A172 (cell line): Measurements from ENCODE around the gene SATB1. TPM values are rescaled to one million over a fixed set of nuclear protein-coding genes. Genes with fewer than 3 reads are reported as not detected.
"Not testable (repeated sequence)": the region's sequence is repeated elsewhere in the genome, so short reads cannot be mapped to it uniquely, and the experiment has no call there.

Source experiments
- DNase-seq: peaks from one replicate; pipeline ENCODE4 v3.0.0-alpha.2; 2015; ENCODE audit warnings: low spot score
- total RNA-seq: library from RNA; depleted of rRNA; stranded (reverse); fragments of >200 nt; shearing (Covaris generic); gene quantifications from 2 replicates; pipeline ENCODE4 v1.2.3, GENCODE V29; 2014; rRNA removed

The SATB1 gene
- total RNA-seq, result 3.7 and 6.3 TPM in 2 replicates

DNA sequence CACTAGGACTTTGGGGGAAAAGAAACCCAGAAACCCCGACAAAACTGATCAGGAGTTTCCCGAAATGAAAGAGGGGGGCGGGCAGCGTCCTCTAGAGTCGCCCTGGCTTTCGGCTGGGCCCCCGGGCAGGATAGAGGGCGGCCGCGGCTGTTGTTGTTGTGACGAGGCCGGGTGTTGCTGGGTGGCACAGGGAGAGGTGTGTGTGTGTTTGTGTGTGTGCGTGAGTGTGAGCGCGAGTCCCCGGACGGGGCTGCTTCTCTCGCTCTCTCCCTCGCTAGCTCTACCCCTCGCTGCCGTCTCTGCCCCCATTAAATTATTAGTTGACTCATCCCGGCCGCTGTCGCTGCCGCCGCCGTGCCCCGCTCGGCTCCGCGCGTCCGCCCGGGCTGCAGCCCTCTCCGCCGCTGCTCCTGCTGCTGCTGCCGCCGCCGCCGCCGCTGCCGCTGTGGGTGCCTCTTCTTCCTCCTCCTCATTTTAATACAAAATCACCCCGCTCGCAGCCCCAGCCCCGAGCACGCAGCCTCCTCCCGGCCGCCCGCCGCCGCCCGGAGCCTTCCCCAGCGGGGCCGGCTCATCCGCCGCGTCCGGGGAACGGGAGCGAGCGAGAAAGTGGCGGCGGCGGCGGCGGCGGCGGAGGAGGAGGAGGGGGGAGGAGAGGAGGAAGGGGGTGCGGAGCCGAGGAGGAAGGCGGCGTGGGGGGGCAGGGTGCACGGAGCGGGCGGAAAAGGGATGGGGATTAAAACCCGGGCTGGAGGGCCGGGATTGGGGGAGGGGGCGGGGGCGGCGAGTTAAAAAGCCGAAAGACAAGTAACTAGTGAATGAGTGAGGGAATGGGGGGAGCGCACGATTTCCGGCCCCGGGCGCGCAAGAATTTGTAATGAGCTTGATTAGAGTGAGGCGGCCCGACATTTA lies at the start of gene SATB1:
Gene SATB1, minus strand, starts transcription at position 611 of the 912 bp plus-strand sequence. CDS start 4,372 bp downstream, outside the sequence.
- DNase-seq, result peak; percentile 40

DNA sequence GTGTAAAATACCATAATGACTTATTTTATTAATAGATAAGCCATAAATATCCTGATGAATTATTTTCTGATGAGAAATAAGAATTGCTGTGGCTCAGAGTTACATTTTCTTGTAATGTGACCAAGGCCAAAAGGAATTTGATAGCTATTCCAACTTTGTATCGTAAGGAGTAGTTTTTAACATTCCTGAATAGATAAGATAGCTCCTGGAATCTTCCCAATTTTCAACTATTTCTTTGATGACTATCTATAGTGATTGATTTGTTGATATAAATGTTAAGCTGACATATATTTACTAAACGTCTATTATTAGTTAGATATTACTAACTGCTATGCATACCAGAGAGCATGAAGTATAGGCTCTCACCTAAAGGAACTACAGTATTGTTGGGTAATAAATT lies 49.1 kb upstream of the SATB1 start:
- DNase-seq, result no peak

DNA sequence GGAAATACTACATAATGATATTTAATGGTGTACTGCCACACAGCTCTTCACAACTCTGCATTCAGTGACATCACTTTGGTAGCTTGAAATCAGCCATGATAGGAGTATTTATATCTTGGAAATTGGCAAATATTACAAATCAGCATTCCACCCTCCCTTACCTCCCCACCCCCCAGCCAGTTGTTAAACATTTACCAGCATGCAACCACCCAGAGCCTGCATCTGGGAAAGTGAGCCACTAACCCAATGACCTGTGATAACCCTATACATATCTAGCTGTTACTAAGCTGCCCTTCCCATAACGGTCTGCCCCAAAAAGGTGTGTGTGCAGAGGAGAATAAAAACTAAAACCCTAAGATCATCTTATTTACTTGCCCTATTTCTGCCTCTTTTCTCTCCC lies 44.6 kb upstream of the SATB1 start:
- DNase-seq, result no peak

DNA sequence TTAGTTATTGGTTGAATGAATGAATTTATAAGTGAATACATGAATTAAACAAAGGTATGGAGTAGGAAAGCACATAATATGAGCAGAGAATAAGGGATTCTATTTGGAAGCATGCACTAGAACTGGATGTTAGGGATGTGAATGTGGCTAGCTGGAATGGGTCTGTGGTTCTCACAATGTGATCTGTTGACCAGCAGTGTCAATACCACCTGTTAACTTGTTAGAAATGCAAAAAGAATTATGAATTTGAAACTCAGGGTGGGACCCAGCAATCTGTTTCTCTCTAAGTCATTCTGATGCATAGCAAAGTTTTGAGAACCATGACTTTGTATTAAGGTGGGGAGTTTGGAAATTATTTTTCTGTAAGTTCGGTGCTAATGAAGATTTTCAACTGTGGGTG lies 41.0 kb upstream of the SATB1 start:
- DNase-seq, result no peak

DNA sequence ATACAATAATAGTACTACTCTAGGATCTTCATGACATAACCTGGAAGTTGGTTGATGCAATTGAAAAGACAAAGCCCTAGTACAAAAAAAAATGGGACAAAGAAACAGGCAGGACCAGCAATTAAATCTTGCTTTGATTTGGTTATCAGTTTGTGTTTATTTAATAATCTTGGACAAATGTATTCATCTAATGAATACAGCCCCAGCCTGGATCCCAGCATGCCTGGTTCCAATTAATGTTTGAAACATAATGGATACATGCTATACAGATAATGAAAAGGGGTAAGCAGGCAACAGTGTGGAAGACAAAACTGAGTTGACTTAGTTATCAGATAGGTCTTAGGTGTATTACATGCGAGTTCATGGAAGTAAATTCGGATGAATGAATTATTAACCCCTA lies 29.6 kb upstream of the SATB1 start:
- no peak for DNase-seq

DNA sequence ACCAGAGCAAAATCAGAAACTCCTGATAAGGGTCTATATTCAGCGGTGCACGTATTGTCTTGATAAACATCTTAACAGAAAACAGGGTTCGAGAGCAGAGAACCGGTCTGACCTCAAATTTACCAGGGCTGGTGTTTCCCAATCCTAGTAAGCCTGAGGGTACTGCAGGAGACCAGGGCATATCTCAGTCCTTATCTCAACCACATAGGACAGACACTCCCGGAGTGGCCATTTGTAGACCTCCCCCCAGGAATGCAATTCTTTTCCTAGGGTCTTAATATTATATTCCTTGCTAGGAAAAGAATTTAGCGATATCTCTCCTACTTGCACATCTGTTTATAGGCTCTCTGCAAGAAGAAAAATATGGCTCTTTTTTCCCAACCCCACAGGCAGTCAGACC lies 24.5 kb upstream of the SATB1 start:
- not testable (repeated sequence) for DNase-seq

DNA sequence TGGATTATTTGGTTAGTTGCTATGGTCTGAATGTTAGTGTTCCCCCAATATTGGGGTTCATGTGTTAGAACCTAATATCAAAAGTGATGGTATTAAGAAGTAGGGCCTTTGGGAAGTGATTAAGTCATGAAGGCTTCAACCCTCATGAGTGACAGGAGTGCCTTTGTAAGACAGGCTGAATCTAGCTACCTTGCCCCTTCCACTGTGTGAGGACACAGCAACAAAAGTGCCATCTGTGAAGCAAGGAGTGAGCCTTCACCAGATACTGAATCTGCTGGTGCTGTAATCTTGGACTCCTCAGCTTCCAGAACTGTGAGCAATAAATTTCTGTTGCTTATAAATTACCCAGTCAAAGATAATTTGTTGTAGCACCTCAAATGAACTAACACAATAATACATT lies 22.6 kb upstream of the SATB1 start:
- DNase-seq, result no peak

DNA sequence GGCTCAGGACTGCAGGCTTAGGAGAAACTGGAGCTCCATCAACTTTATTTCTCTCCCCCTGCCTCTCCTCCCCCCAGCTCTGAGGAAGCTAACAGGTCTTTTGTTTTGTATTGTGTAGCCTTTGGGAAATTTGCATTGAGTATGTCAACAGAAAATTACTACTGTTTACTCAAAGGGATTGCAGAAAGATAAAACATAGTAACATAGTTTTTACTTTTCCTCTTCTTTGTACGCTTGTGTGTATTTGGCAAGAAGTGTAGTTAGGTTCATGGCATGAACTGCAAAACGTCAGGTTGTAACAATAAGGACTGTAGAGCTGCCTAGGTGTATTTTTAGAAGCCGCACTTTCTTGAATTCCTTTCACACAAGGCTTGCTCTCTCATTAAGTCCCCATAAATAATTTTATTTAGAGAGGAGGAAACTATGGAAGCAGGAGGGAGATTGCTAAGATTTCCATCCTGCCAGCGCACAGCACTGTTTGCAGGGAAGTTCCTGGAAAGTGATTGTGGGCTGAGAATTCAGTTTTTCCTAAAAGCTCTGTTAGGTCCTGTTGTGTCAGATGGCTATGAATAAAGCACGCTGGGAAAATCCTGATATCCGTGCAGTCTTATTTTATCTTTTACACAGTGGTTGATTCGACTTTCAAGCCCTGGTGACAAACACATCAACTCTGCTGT lies 21.1 kb upstream of the SATB1 start:
- no peak for DNase-seq

DNA sequence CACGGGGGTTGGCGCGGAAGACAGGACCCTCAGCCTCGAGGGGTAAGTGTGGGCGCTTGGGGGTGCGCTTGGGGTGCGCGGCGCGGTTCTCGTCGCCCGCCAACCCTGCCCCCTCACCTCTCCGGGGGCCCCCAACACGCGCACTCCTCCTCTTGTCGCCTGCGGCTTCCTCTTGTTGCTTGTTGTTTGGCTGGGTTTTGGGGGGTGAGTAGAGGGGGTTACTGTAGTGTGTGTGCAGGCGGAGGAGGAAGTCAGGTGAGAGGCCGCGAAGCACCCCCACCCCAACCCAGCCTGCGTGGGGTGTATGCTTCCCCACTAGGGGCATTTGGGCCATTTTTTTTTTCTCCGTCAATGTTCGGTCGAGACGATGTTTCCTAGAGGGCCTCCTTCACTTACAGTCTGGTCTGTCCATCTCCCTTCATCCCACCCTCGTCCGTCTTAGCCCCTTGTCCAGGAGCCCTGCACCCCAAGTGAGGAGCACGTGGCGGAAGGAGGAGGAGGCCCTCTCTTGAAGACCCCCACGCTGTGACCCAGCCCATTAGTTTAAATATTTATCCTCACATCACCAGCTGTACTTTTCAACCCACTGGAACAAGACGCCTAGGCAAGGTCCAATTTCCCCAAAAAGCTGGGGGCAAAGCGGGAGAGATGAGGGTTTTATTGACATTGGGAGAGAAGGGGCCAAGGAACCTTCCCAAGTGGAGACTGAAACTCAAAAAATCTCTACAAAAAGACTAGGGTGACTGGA lies 20.4 kb upstream of the SATB1 start:
- no peak for DNase-seq

DNA sequence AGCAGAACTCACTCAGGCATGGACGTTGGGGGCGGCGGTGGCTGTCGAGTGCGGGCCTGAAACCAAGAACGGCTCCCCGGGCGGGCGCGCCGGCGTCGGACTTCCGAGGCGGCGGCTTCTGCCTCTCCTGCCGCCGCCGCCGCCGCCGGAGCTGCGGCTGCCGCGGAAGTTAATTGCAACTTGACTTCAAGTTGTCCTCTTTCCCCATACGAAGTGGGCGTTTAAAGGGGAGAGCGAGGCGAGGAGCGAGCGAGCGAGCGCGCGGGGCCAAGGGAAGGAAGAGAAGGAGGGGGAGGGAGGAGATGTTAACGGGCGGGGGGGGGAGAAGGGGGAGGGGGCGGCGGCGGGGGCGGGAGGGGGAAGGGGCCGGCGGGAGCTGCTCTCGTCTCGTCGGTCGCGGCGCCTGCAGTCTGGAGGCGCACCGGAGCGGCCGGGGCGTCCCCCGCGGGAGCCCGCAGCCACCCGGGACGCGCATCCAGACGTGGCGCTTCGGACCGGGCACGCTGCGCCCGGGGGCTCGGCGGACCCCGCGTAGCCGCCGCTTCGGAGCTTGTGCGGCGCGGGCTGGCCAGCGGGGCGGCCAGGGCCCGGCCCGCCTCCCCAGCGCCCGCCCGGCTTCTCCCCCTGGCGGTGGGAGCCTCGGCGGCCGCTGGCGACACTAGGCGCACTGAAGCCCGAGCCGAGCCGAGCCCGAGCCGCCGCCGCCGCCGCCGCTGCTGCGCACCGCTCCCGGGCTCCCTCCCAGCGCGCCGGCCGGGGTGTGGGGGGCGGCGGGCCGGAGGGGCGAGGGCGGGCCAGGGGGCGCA lies 19.7 kb upstream of the SATB1 start:
- peak; percentile 26 for DNase-seq

DNA sequence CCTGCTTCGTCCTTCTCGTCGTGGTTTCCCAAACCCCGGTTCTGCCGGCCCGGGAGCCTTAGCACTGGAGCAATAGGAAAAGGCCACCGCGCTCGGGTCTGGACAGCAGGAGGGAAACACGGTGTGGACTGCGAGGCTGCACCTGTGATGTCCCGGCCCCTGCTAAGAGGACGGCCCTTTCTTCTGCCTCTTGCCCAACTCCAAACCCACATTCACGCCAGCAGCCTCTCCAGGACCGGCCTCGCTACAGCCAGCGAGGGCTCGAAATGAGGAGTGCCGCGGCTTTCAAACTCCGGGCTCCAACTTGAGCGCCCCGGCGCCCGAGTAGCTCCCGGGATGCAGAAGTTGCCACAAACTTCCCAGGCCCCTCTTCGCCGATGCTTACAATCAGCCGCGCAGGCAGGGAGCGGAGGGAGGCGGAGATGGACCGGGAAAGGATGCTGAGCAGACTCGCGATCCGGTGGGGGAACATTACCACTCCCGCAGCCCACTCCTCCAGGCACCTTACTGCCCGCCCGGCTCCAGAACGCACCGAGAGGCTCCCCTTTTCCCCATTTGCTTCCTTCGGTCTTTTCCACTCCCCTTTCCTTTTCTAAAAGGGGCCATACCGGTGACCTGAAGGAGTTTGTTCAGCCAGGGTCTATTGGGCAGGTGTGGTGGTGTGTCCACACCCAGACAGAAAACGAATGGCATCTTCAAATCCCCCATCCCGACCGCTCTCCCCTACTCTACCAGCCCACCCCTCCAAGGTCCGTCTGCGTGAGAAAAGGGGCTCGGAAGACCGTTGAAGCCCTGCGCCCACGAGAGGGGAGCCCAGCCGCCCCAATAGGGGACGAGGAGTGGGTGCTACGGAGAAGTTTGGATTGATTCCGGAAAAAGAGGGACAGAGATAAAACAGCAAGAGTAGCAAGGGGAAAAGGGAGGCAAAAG lies 18.8 kb upstream of the SATB1 start:
- no peak for DNase-seq

DNA sequence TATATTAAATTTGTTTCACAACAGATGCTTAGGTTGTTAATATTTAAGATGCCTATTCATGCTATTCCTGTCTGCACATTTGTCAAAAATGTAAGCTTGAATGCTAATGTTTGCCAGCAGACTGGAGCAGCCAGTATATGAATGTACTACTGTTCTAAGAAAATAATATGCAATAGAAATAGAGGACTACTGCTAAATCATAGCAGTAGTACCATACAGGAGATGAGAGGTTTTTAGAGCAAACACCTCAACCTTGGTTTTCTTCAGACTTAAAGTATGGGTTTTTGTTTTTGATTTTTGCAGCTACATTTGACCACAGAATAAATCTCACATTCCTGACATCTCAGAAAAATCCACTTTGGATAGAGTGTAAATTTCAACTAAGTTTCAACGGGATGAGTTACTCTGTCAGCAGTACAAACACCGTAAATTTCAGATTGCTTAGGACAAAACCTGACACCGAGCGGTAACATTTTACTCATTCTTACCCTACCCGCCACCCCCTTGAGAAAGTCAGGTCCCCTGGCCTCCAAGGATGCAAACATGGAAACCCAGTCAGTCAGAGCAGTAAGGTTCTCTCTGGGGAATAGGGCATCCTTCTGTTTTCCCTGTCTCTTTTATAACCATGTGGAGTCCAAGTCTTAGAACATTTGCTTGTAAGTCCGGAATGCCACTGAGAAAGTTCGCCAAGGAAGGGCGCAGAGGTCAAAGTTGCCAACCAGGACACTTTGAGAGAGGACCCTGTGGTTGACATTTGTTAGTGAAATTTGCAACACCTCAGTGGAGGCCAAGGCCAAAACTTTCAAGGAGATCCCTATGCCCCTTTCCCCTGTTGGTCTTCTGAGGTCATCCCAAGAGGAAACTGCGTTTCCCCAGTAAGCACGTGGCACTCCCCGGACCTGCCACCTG lies 17.9 kb upstream of the SATB1 start:
- no peak for DNase-seq

DNA sequence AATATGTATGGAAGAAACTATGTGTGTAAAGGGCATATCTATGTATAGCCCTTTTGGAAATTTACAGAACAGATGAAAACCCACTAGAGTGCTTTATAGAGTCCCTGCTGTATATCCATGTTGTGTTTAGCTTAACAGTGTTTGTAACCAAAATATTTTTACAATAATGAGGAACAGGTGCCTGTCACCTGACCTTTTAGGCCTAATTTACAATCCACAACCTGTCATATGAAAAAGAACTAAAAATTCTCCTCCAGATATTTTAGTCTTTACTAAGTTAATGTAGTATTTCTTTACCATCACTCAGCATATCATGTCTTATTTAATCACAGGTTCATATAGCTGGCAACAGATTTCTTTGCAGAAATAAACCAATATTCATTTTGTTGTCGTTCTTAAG lies 16.4 kb upstream of the SATB1 start:
- no peak for DNase-seq

DNA sequence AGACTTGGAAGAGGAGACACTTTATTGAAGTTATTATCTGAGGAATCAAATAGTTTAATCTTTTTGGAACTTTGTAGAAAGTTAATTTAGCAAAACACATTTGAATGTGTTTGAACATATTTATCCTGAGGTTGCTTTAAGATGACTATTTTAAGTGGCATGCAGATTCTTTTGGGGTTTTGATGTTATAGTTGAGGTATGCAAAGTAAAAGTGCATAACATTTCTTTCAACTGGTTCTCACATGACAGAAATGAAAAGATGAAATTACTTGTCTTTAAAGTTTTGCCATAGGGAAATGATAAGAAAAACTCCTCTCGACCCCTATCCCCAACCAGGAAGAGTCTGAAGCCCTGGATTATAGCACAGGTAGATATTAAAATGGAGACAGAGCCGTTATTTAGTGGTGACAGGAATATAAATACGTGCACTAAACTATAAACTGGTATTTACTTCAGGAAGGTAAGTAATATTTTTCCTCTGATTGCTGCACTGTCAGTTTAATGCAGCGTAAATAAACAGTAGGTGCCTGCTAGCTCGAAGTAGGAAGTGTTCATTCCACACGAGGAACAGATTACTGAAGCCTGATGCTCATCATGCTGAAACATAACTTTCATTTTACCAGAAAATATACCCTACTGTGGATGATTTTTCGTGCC lies 15.1 kb upstream of the SATB1 start:
- DNase-seq, result no peak

DNA sequence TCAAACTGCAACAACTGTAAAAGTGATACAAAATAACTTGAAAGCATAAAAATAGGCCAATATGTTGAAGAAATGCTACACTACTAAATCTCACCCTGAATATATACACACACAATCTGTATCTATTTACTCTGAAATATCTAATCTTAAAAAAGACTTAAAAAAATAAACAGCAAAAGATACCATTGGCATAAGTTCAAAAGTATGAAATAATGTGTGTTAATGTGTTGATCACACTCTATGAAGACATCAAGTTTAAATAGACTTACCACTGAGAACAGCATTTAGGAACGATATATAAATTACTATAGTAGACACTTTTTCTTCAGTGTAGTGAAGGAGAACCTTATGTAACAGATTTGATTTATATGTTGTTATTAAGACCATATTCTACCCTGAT lies 14.1 kb upstream of the SATB1 start:
- DNase-seq, result no peak

DNA sequence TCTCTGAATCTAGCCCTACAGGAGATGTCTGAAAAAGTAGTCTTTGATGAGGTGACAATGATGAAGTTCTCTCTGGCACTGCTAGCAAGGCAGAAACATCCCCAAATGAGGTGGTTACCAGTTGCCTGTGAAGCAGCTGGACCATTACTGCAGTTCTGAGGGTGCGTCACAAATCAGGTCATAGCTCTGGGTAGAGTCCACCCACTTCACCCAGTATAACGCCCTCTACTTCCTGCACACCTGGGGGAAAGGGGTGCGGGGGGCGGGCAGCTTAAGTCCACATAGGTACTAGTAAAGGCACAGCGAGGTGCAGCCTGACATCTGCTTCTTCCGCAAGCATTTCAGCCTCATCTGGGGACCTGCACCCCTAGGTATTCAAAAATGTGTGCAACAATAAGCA lies 13.4 kb upstream of the SATB1 start:
- no peak for DNase-seq

DNA sequence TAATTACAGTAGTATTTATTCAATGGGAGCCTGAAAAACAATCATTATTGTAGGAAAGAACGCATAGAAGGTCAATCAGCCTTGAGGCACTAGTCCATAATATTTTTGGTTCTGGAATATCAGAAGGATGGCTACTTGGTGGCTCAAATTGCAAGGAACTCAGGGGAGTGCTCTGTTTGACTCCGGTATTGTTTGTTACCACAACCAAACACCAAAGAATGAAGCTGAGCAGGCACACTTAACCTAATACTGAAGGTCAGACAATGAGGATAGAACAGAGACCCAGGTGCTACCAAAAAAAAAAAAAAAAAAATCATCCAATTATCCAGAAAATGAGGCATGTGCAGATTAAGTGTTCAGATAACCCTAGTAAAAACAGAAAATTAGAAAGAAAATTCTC lies 11.1 kb upstream of the SATB1 start:
- no peak for DNase-seq

DNA sequence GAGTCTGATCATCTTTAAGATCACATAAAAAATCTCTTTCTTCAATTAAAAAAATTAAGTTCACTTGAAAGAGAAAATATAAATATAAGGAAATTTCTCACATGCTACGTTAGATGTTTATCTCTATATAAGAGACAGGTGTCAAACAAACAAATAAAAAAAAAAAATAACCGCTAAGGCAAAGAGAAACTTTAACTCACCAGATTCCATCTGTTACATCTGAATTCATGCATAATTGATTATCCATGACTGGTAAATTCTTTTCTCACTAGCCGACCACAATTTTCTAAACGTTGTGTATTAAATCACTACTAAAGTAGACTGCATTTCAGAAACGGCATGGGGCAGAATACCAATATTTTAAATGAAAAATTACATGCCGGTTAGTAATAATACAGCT lies 9.6 kb upstream of the SATB1 start:
- DNase-seq, result no peak

DNA sequence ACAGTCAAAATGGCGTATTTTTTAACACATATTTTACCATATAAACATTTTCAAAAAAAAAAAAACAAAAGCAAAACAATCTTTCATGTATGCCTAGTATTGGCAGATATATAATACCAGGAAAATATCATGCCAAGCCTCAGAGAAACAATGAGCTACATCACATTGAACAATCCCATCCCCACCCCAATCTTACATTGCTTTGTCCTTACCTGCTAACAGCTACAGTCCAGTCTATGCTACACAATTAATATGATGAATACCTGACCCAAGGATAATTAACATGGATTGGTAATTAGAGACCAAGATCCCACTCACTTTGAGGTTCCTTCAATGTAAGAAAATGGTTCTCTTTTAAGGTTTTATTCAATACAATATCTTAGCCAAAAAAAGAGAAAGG lies 7.6 kb upstream of the SATB1 start:
- DNase-seq, result no peak
